ENCODE measurements around the gene OTOS.

- TF ChIP-seq CTCF (conservative IDR thresholded peaks at IDR 0.05 in 1 of 2, IDR thresholded peaks at IDR 0.05 in 1 of 2; ENCODE audit: extremely low read depth in 1 of 2, insufficient read depth in 1 of 2, low read depth in 1 of 2, low read length in 2 of 2) (no peak), EZH2 (IDR thresholded peaks at IDR 0.05; ENCODE audit: borderline replicate concordance, low read length) (no peak)
Measured at GRCh38 chr2:240107477-240107796, 33.0 kb downstream of the OTOS start.

All from mammary epithelial cell (primary cell).